HepG2 (cell line): ENCODE data around the gene ESPNL. TPM values are rescaled to one million over a fixed set of nuclear protein-coding genes. Genes with fewer than 3 reads are reported as not detected.

Experiments used
- CREB1 ChIP-seq, 2 experiments: fragments of 450-650 bp in 1 of 2; IDR thresholded peaks; 2 replicates each; pipeline ENCODE4 v1.6.1; 2016 to 2017; ENCODE audit warnings: control low read depth in 1 of 2, mild to moderate bottlenecking in 1 of 2, missing compliant biosample characterization in 1 of 2, missing genetic modification characterization in 1 of 2
- DMTF1 ChIP-seq: sonication (generic); formaldehyde crosslinking; IDR thresholded peaks from 2 replicates; pipeline ENCODE4 v1.4.0; 2020; ENCODE audit warnings: mild to moderate bottlenecking, missing genetic modification reagents
- KDM6A ChIP-seq: IDR thresholded peaks from 2 replicates; pipeline ENCODE4 v1.6.1; 2016; ENCODE audit warnings: low read depth
- KLF12 ChIP-seq: sonication (generic); formaldehyde crosslinking; IDR thresholded peaks from 2 replicates; pipeline ENCODE4 v1.4.0; 2020; ENCODE audit warnings: missing genetic modification reagents, borderline replicate concordance
- MEF2D ChIP-seq: sonication (generic); formaldehyde crosslinking; IDR thresholded peaks from 2 replicates; pipeline ENCODE4 v1.5.1; 2020; ENCODE audit warnings: mild to moderate bottlenecking, missing genetic modification reagents
- MZF1 ChIP-seq: sonication (generic); formaldehyde crosslinking; IDR thresholded peaks from 2 replicates; pipeline ENCODE4 v1.8.1; 2023; ENCODE audit warnings: mild to moderate bottlenecking, missing genetic modification reagents, borderline replicate concordance
- PTBP1 ChIP-seq: fragments of 200-400 bp; formaldehyde crosslinking; IDR thresholded peaks from 2 replicates; pipeline ENCODE4 v1.6.1; 2018; ENCODE audit warnings: low read length, low read depth; ENCODE audit not compliant: poor library complexity, severe bottlenecking
- RFX1 ChIP-seq: fragments of 450-650 bp; IDR thresholded peaks from 2 replicates; pipeline ENCODE4 v1.6.1; 2017
- RFX5 ChIP-seq: IDR thresholded peaks from 2 replicates; pipeline ENCODE4 v1.6.1; 2011; ENCODE audit warnings: low read depth, low read length, improper control_type of control experiment
- SMYD3 ChIP-seq: sonication (generic); formaldehyde crosslinking; IDR thresholded peaks from 2 replicates; pipeline ENCODE4 v1.8.1; 2023; ENCODE audit warnings: mild to moderate bottlenecking, missing genetic modification reagents
- SNAPC2 ChIP-seq: sonication (generic); formaldehyde crosslinking; IDR thresholded peaks from 2 replicates; pipeline ENCODE4 v1.8.1; 2022; ENCODE audit warnings: mild to moderate bottlenecking, missing genetic modification reagents
- TCF12 ChIP-seq, 2 experiments: fragments of 450-650 bp in 1 of 2; sonication (generic) in 1 of 2; formaldehyde crosslinking in 1 of 2; IDR thresholded peaks; 2 replicates each; pipeline versions ENCODE4 v1.6.1 to v1.8.0; 2017 to 2022; ENCODE audit warnings: antibody characterized with exemption in 1 of 2, mild to moderate bottlenecking in 1 of 2, missing genetic modification reagents in 1 of 2, moderate library complexity in 1 of 2
- ZBTB7A ChIP-seq: sonication (generic); formaldehyde crosslinking; IDR thresholded peaks from 2 replicates; pipeline ENCODE4 v1.8.0; 2022; ENCODE audit warnings: mild to moderate bottlenecking, missing genetic modification reagents
- ZFP36L2 ChIP-seq: sonication (generic); formaldehyde crosslinking; IDR thresholded peaks from 2 replicates; pipeline ENCODE4 v1.4.0; 2020; ENCODE audit warnings: missing genetic modification reagents
- ZFX ChIP-seq: sonication (generic); formaldehyde crosslinking; IDR thresholded peaks from 2 replicates; pipeline ENCODE4 v1.4.0; 2020; ENCODE audit warnings: mild to moderate bottlenecking, low read depth, missing genetic modification reagents, moderate library complexity
- ZHX1 ChIP-seq: sonication (generic); formaldehyde crosslinking; IDR thresholded peaks from 2 replicates; pipeline ENCODE4 v1.8.1; 2022; ENCODE audit warnings: low read depth, mild to moderate bottlenecking, missing genetic modification reagents
- ZKSCAN5 ChIP-seq: sonication (generic); formaldehyde crosslinking; IDR thresholded peaks from 2 replicates; pipeline ENCODE4 v1.5.1; 2020; ENCODE audit warnings: mild to moderate bottlenecking, missing genetic modification reagents
- ZNF546 ChIP-seq: sonication (generic); formaldehyde crosslinking; conservative IDR thresholded peaks from 2 replicates; pipeline ENCODE4 v1.8.1; 2023; ENCODE audit warnings: mild to moderate bottlenecking, missing genetic modification reagents
- ZNF549 ChIP-seq: sonication (generic); formaldehyde crosslinking; IDR thresholded peaks from 2 replicates; pipeline ENCODE4 v1.5.0; 2020; ENCODE audit warnings: missing genetic modification reagents
- ZNF576 ChIP-seq: sonication (generic); formaldehyde crosslinking; IDR thresholded peaks from 2 replicates; pipeline ENCODE4 v1.4.0; 2020; ENCODE audit warnings: mild to moderate bottlenecking, missing genetic modification reagents
- ZNF619 ChIP-seq: sonication (generic); formaldehyde crosslinking; IDR thresholded peaks from 2 replicates; pipeline ENCODE4 v1.4.0; 2020; ENCODE audit warnings: mild to moderate bottlenecking, missing genetic modification reagents
- ZNF784 ChIP-seq: sonication (generic); formaldehyde crosslinking; IDR thresholded peaks from 2 replicates; pipeline ENCODE4 v1.5.1; 2020; ENCODE audit warnings: missing genetic modification reagents, mild to moderate bottlenecking, borderline replicate concordance
- polyA plus RNA-seq, 8 experiments: library from polyadenylated mRNA; depleted of rRNA in 3 of 8; stranded (reverse) in 7 of 8; unstranded in 1 of 8; fragments of >200 nt; fragmentation: Illumina TruSeq in 4 of 8; extraction: Trizol in 4 of 8; gene quantifications; 2 replicates each; pipeline versions ENCODE4 v1.2.1 to v1.2.3, GENCODE V29; 2011 to 2016; ENCODE audit warnings: low read depth in 4 of 8, missing spikeins in 1 of 8, mixed read lengths in 1 of 8; ENCODE audit not compliant: insufficient read depth in 1 of 8
- total RNA-seq, 5 experiments: library from RNA; depleted of rRNA; stranded (reverse); fragments of >200 nt; fragmentation: Illumina TruSeq; extraction: Trizol; gene quantifications; 2 replicates each; pipeline ENCODE4 v1.2.3, GENCODE V29; 2016; ENCODE audit warnings: low read depth in 1 of 5
- TF ChIP-seq, protein P1 (sequence below): sonication (generic); formaldehyde crosslinking; conservative IDR thresholded peaks from 2 replicates; pipeline ENCODE4 v1.8.0; 2022; ENCODE audit warnings: missing genetic modification reagents

ESPNL gene
- total and polyA plus RNA-seq, 2 of the 13 experiments (the other 11 are each of a cell fraction or from before 2014, with no cell fraction given), result 0.45 to 0.80 TPM

GRCh38 chr2:238079874-238080327, 20.2 kb upstream of the ESPNL start (continued):
- TF ChIP-seq KLF12 (CRISPR knock-in tag) (0 out of 2 replicates have a peak, but pooled peaks have one; percentile 22), SMYD3 (CRISPR knock-in tag) (peak; percentile 90; the same call in 1 of the 2 replicates), ZBTB7A (CRISPR knock-in tag) (no peak), MEF2D (CRISPR knock-in tag) (peak; percentile 70; the same call in 1 of the 2 replicates), ZNF619 (no peak), ZFX (CRISPR knock-in tag) (peak; percentile 9; the same call in 1 of the 2 replicates), ZNF576 (CRISPR knock-in tag) (no peak), RFX1 (no peak), ZFP36L2 (CRISPR knock-in tag) (no peak), PTBP1 (no peak), ZNF784 (CRISPR knock-in tag) (no peak), RFX5 (no peak), ZKSCAN5 (no peak), ZNF546 (CRISPR knock-in tag) (no peak), CREB1 (IDR thresholded peaks at IDR 0.05) (no peak), CREB1 (CRISPR knock-in tag; IDR thresholded peaks at IDR 0.05) (peak; percentile 84), ZHX1 (CRISPR knock-in tag) (no peak), DMTF1 (CRISPR knock-in tag) (no peak), ZNF549 (no peak), TCF12 (IDR thresholded peaks at IDR 0.05) (no peak), TCF12 (CRISPR knock-in tag; IDR thresholded peaks at IDR 0.05) (no peak), SNAPC2 (CRISPR knock-in tag) (no peak; the same call in 1 of the 2 replicates), KDM6A (CRISPR knock-in tag) (peak; percentile 84; the same call in 1 of the 2 replicates), MZF1 (CRISPR knock-in tag) (no peak)
- TF ChIP-seq, protein P1, sequence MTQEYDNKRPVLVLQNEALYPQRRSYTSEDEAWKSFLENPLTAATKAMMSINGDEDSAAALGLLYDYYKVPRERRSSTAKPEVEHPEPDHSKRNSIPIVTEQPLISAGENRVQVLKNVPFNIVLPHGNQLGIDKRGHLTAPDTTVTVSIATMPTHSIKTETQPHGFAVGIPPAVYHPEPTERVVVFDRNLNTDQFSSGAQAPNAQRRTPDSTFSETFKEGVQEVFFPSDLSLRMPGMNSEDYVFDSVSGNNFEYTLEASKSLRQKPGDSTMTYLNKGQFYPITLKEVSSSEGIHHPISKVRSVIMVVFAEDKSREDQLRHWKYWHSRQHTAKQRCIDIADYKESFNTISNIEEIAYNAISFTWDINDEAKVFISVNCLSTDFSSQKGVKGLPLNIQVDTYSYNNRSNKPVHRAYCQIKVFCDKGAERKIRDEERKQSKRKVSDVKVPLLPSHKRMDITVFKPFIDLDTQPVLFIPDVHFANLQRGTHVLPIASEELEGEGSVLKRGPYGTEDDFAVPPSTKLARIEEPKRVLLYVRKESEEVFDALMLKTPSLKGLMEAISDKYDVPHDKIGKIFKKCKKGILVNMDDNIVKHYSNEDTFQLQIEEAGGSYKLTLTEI (CRISPR knock-in tag), result no peak
